ENCODE measurements around the gene VAV2.

The VAV2 gene

GRCh38 chr9:133956520-133957076, 35.5 kb downstream of the VAV2 start:
- FAIRE-seq (peak; percentile 21), DNase-seq (ENCODE audit: insufficient read length, low spot score) (no peak)

- peak; percentile 88 for FAIRE-seq
- DNase-seq (ENCODE audit: insufficient read length, low spot score) = peak; percentile 71
These were observed 36.2 kb downstream of the VAV2 start for GRCh38 chr9:133955821-133956411.

GRCh38 chr9:133954862-133955529, 37.1 kb downstream of the VAV2 start:
- DNase-seq (ENCODE audit: insufficient read length, low spot score) (no peak), FAIRE-seq (peak; percentile 91)

GRCh38 chr9:133953976-133954709, 38.0 kb downstream of the VAV2 start:
- peak; percentile 96 for FAIRE-seq
- no peak for DNase-seq (ENCODE audit: insufficient read length, low spot score)

- DNase-seq (ENCODE audit: insufficient read length, low spot score) (no peak), FAIRE-seq (no peak)
These were observed 38.5 kb downstream of the VAV2 start for GRCh38 chr9:133953621-133953975.

- DNase-seq (ENCODE audit: insufficient read length, low spot score) = no peak
- FAIRE-seq = no peak
These were observed 39.2 kb downstream of the VAV2 start for GRCh38 chr9:133952598-133953550.

- FAIRE-seq = no peak
- no peak for DNase-seq (ENCODE audit: insufficient read length, low spot score)
These were observed 40.9 kb downstream of the VAV2 start for GRCh38 chr9:133951265-133951664.

- DNase-seq (ENCODE audit: insufficient read length, low spot score) (no peak), FAIRE-seq (no peak)
These were observed 41.5 kb downstream of the VAV2 start for GRCh38 chr9:133950629-133951111.

GRCh38 chr9:133950192-133950591, 41.9 kb downstream of the VAV2 start:
- no peak for DNase-seq (ENCODE audit: insufficient read length, low spot score)

GRCh38 chr9:133949486-133950061, 42.5 kb downstream of the VAV2 start:
- FAIRE-seq (no peak), DNase-seq (ENCODE audit: insufficient read length, low spot score) (no peak)

More at GRCh38 chr9:133950192-133950591, 41.9 kb downstream of the VAV2 start:
- FAIRE-seq = no peak

GRCh38 chr9:133948561-133949485, 43.3 kb downstream of the VAV2 start:
- FAIRE-seq (no peak), DNase-seq (ENCODE audit: insufficient read length, low spot score) (no peak)

GRCh38 chr9:133948131-133948530, 44.0 kb downstream of the VAV2 start:
- FAIRE-seq (no peak), DNase-seq (ENCODE audit: insufficient read length, low spot score) (no peak)

- no peak for DNase-seq (ENCODE audit: insufficient read length, low spot score)
- FAIRE-seq = no peak
These were observed 45.2 kb downstream of the VAV2 start for GRCh38 chr9:133946840-133947486.

- FAIRE-seq (peak; percentile 98), DNase-seq (ENCODE audit: insufficient read length, low spot score) (no peak)
These were observed 46.0 kb downstream of the VAV2 start for GRCh38 chr9:133945977-133946753.

GRCh38 chr9:133945314-133945975, 46.7 kb downstream of the VAV2 start:
- FAIRE-seq (peak; percentile 97), DNase-seq (ENCODE audit: insufficient read length, low spot score) (peak; percentile 80)

GRCh38 chr9:133944746-133945135, 47.4 kb downstream of the VAV2 start:
- DNase-seq (ENCODE audit: insufficient read length, low spot score) = no peak
- FAIRE-seq = no peak

Measured in GM19239 (cell line).